ENCODE measurements around the gene ATF2.

ATF2 gene

GRCh38 chr2:175158894-175159293 is 9.1 kb downstream of the ATF2 start:
- Histone ChIP-seq H3K27ac (ENCODE audit: low read depth, low read length) (no peak overlapping the region), H4K20me1 (ENCODE audit: low read depth, low read length) (peaks cover 52% of the 10 kb centered on the region), H3F3A (ENCODE audit: insufficient read depth) (no peaks in the 10 kb centered on the region), H3K79me2 (ENCODE audit: insufficient read depth, low read length) (peaks cover 96% of the 10 kb centered on the region), H3K9me2 (replicated peaks; ENCODE audit: insufficient read depth, low read length) (no peaks in the 10 kb centered on the region), H3K4me3 (ENCODE audit: insufficient read depth, low read length, poor library complexity, severe bottlenecking) (no peak overlapping the region), H3K9me3 (ENCODE audit: insufficient read depth, low read length) (no peaks in the 10 kb centered on the region), H3K27me3 (ENCODE audit: low read length) (no peaks in the 10 kb centered on the region), H3K4me2 (ENCODE audit: low read depth, low read length, poor library complexity, severe bottlenecking) (no peak overlapping the region), H2AFZ (ENCODE audit: low read depth, low read length, severe bottlenecking) (no peak overlapping the region), H3K9ac (ENCODE audit: low read length) (no peak overlapping the region), H3K36me3 (ENCODE audit: low read length) (peaks cover 6% of the 10 kb centered on the region; the same call in 1 of the 2 replicates)
- no peak for TF ChIP-seq EZH2phosphoT487 (conservative IDR thresholded peaks at IDR 0.05; ENCODE audit: low read length)
- TF ChIP-seq, protein P1, sequence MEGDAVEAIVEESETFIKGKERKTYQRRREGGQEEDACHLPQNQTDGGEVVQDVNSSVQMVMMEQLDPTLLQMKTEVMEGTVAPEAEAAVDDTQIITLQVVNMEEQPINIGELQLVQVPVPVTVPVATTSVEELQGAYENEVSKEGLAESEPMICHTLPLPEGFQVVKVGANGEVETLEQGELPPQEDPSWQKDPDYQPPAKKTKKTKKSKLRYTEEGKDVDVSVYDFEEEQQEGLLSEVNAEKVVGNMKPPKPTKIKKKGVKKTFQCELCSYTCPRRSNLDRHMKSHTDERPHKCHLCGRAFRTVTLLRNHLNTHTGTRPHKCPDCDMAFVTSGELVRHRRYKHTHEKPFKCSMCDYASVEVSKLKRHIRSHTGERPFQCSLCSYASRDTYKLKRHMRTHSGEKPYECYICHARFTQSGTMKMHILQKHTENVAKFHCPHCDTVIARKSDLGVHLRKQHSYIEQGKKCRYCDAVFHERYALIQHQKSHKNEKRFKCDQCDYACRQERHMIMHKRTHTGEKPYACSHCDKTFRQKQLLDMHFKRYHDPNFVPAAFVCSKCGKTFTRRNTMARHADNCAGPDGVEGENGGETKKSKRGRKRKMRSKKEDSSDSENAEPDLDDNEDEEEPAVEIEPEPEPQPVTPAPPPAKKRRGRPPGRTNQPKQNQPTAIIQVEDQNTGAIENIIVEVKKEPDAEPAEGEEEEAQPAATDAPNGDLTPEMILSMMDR (IDR thresholded peaks at IDR 0.05; ENCODE audit: insufficient read depth, low read length, poor library complexity, severe bottlenecking) = no peak

DNA sequence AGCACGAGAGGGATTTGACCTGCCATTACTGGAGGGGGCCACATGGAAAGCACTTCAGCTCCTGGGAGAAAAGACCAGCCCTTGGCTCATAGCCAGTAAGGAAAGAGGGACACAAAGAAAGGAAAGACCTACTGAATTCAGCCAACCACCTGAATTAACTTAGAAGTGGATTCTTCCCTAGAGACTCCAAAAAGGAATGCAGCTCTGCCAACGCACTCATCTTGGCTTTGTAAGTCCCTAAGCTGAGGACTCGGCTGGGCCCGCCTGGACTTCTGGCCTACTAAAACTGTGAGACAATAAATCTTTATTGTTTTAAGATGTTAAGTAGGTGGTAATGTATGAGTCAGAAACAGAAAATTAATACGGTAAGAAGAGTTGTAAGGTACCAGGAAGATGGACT is 11.5 kb downstream of the ATF2 start:
- peaks cover 6% of the 10 kb centered on the region; the same call in 1 of the 2 replicates for H3K36me3 ChIP-seq (ENCODE audit: low read length)

DNA sequence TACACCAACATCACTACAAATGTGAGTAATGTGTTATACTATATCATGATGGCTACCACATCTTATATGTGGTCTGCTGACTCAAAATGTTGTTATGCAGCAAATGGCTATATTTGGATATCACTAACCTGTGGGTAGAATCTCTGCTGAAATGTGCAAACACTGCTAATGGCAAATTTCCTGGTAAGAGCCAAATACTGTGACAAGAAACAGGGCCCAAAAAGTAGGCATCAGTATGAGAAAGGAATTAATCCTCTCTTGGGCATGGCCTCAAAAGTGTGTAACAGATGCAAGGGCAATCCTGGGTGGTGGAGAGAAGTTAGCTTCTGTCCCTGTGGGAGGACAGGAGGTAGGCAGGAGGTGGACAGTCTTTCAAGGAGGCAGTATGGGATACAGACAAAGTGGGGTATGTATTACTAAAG is 13.3 kb downstream of the ATF2 start:
- Histone ChIP-seq H3K9me3 (ENCODE audit: insufficient read depth, low read length) (no peaks in the 10 kb centered on the region), H3K4me2 (ENCODE audit: low read depth, low read length, poor library complexity, severe bottlenecking) (no peak overlapping the region), H4K20me1 (ENCODE audit: low read depth, low read length) (peaks cover 44% of the 10 kb centered on the region), H3K9ac (ENCODE audit: low read length) (no peak overlapping the region), H3K79me2 (ENCODE audit: insufficient read depth, low read length) (peaks cover 97% of the 10 kb centered on the region), H3K9me2 (replicated peaks; ENCODE audit: insufficient read depth, low read length) (no peaks in the 10 kb centered on the region), H2AFZ (ENCODE audit: low read depth, low read length, severe bottlenecking) (no peak overlapping the region), H3K27ac (ENCODE audit: low read depth, low read length) (no peak overlapping the region), H3K27me3 (ENCODE audit: low read length) (no peaks in the 10 kb centered on the region), H3K36me3 (ENCODE audit: low read length) (peaks cover 13% of the 10 kb centered on the region), H3K4me3 (ENCODE audit: insufficient read depth, low read length, poor library complexity, severe bottlenecking) (no peak overlapping the region), H3F3A (ENCODE audit: insufficient read depth) (no peaks in the 10 kb centered on the region)
- TF ChIP-seq, protein P1 (IDR thresholded peaks at IDR 0.05; ENCODE audit: insufficient read depth, low read length, poor library complexity, severe bottlenecking) = no peak
- TF ChIP-seq EZH2phosphoT487 (conservative IDR thresholded peaks at IDR 0.05; ENCODE audit: low read length) = no peak

More for the DNA sequence above, 11.5 kb downstream of the ATF2 start:
- no peaks in the 10 kb centered on the region for H3K9me3 ChIP-seq (ENCODE audit: insufficient read depth, low read length)
- H3K27me3 ChIP-seq (ENCODE audit: low read length) = no peaks in the 10 kb centered on the region
- no peak overlapping the region for H2AFZ ChIP-seq (ENCODE audit: low read depth, low read length, severe bottlenecking)
- peaks cover 52% of the 10 kb centered on the region for H4K20me1 ChIP-seq (ENCODE audit: low read depth, low read length)
- H3K4me2 ChIP-seq (ENCODE audit: low read depth, low read length, poor library complexity, severe bottlenecking) = no peak overlapping the region
- H3K9me2 ChIP-seq (replicated peaks; ENCODE audit: insufficient read depth, low read length) = no peaks in the 10 kb centered on the region
- H3K79me2 ChIP-seq (ENCODE audit: insufficient read depth, low read length) = peaks cover 97% of the 10 kb centered on the region
- no peak overlapping the region for H3K27ac ChIP-seq (ENCODE audit: low read depth, low read length)
- TF ChIP-seq EZH2phosphoT487 (conservative IDR thresholded peaks at IDR 0.05; ENCODE audit: low read length) = no peak
- TF ChIP-seq, protein P1 (IDR thresholded peaks at IDR 0.05; ENCODE audit: insufficient read depth, low read length, poor library complexity, severe bottlenecking) = no peak
- no peak overlapping the region for H3K4me3 ChIP-seq (ENCODE audit: insufficient read depth, low read length, poor library complexity, severe bottlenecking)
- no peaks in the 10 kb centered on the region for H3F3A ChIP-seq (ENCODE audit: insufficient read depth)
- H3K9ac ChIP-seq (ENCODE audit: low read length) = no peak overlapping the region

Data from SU-DHL-6 (cell line).